NCI-H2107 treated with DMSO at 0.1 percent for 48 hours (cell line): Measurements from ENCODE around the gene RPTOR.
A peak's percentile ranks its signal among the peaks of the same experiment; 100 is the strongest.

Experiments
- DNase-seq: peaks from one replicate; lab custom pipeline; 2025; ENCODE audit not compliant: unreplicated experiment; lab: John Stamatoyannopoulos, UW

RPTOR gene

GRCh38 chr17:80937462-80938381 is 393.1 kb downstream of the RPTOR start:
- peak; percentile 86 for DNase-seq

- no peak for DNase-seq
Observed at GRCh38 chr17:80938556-80938955, 393.9 kb downstream of the RPTOR start.

DNA sequence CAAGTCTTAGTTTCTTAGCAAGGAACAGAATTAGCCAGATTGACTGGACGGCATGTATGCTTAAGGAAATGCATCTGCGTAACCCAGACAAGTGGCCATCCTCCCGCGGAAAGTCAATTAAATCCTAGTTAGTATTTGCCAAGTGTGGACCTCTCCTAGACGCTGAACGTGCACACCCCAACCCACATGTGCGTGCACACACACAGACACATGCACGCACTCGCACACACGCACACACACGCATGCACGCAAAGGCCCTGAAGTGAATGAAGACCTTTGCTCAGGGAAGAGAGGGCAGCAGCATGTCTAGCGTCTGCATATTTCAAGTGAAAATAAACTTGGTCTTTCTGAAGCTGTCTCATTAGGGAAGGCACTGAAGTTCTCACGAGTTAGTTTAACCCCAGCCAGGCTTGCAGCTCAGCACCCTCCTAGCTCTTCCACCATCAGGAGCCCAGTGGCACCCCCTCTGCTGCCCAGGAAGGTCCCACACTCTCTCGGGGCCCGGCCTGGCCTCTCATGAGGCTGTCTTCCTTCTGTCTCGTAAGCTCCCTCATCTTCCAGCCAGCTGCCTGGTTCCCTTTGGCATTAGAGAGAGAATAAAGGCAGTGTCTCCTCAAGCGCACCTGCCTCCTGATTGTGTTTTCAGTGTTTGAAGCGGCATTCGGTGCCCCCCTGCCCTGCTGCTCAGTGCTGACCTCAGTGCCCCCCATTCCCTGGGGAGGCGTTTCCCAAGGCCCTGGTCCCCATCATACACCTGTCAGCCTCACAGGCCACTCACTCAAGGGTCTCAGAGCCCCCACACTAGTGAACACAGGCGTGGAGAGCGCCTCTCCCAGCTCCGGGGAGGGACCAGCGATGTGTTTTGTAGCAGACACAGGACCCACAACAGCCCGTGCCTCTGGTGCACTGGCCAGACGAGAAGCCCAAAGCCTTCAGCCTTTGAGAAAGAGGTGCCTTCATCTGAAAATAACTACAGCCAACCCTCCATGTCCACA is 394.8 kb downstream of the RPTOR start:
- no peak for DNase-seq

- no peak for DNase-seq
Observed at GRCh38 chr17:80940171-80941123, 395.8 kb downstream of the RPTOR start.

DNA sequence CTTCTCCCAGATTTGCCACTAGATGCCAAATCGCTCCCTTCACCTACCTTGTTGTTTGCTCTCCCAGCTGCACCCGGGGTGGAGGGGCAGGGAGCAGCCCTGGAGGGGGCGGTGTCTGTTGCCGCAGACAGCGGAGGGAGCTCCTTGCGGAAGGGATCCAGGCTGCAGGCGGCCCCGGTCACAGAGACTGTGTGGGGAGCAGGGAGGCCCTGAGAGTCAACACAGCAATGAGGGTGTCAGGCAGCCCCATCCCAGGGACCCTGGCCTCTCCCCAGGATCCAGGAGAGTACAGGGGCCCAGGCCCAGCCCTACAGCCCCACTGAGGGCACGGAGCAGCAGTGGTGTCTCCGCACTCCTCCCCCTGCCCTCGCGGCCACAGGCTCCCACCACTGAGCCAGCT is 396.5 kb downstream of the RPTOR start:
- no peak for DNase-seq

DNA sequence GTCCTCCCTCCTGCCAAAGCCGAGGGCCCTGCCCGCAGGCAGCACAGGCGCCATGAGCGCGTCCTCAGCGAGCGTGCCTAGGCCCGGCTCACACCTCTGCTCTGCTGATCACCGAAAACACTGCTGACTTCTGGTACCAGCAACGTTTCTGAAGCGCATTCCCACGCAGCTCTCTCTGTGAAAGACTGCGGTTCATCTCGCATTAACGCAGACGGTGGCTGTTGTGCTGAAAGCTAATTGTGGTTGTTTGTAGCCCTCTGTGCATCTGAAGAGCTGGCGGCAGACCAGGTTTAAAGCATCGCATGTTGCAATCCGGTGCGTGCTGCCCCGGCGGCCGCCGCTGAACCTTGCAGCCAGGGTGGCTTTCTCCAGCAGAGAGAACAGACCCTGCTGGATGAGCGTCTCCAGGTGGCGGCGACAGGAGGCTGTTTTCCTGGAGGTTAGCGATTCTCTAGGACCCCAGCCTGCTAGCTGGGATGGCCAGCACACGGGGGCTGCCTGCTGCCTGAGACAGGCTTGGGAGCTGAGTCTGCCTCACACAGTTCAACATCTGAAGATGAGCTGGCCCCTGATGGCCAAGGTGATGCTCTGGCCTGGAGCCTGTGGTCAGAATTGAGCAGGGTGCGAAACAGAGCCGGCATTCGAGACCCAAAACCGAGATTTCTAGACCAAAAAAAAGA is 397.2 kb downstream of the RPTOR start:
- DNase-seq = no peak

GRCh38 chr17:80942423-80943345 is 398.0 kb downstream of the RPTOR start:
- no peak for DNase-seq

- DNase-seq = no peak
Observed at GRCh38 chr17:80943346-80944145, 398.9 kb downstream of the RPTOR start.

- DNase-seq = no peak
Observed at GRCh38 chr17:80944326-80944725, 399.7 kb downstream of the RPTOR start.

DNA sequence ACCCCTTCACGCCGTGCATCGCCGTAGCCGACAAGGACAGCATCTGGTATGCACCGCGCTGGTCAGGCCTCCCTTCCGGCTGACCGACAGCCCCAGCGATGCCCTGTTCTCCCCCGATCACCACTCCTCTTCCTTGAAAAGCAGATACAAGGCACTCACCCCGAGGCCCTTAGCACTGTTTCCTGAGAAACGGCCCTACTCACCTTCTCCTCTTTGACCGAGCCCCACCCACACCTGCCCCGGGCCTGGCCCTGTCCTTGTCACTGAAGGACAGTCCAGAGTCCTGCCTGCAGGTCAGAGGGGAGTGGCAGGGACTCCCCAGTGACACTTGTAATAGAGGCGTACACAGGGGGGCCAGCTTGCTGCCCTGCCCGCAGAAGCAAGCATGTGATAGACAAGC is 401.1 kb downstream of the RPTOR start:
- DNase-seq = no peak

GRCh38 chr17:80946449-80946848 is 401.8 kb downstream of the RPTOR start:
- DNase-seq = no peak

GRCh38 chr17:80947200-80947940 is 402.7 kb downstream of the RPTOR start:
- no peak for DNase-seq

GRCh38 chr17:80948019-80948975 is 403.7 kb downstream of the RPTOR start:
- DNase-seq = no peak

DNA sequence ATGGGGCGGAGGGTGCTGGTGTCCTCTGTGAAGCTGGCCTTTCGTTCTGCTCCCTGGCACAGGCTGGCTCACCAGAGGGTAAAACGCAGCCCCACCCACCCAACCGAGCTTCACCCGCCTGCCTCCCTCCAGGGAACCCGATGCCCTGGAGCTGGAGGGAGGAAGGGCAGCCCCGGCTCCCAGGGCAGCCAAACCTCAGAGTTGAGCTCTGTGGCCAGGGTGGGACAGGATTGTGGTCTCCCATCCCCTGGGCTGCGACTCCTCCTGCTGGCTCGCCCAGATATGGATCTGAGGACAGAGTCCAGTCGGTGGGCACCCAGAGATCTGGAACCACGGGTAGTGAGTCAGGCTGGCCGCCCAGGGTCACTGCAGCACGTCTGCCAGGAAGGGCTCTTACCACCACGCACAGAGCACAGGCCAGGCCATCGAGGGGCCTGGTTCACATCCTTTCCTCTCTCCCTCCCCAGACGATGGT is 404.4 kb downstream of the RPTOR start:
- no peak for DNase-seq

DNA sequence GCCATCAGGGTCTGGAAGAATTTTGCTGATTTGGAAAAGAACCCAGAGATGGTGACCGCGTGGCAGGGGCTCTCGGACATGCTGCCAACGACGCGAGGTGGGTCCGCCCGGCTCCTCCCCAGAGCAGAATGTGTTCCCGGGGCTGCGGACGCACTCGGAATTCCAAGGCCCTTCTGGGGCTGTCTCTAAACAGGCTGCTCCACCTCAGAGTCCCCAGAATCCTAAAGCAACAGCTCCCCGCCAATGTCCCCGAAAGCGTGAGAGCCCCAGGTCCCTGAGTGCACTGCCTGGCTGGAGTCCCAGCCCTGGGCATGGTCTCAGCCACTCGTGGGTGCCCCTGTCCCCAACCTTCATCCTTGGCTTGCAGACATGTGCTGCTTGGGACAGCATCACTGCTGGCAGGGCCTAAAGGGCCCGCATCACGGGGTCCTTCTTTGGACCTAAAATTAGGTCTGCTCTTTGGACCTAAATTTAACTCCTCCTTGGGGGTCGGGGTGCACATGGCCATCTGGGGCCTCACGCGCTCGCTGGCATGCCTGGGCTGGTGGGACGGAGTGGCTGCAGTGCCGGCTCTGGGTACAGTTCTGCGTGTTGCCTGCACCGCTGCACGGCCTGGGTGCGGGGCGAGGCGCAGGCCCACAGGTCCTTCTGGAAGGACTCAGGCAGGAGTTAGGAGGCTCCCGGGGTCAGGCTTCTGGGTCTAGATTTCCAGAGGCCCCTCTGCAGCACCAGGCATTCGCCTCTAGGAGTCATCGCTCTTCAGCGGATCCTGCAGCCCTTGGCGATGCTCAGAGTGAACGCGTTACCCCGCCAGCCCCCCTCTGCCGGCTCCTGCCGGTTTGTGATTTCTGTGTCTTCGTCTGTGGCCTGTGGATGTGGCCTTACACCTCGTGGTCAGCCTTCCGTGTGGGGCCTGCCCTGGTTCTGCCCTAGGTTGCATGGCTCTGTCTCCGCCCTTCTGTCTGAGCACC is 405.1 kb downstream of the RPTOR start:
- no peak for DNase-seq
